B cell (primary cell): Measurements from ENCODE around the gene DKC1. TPM values are rescaled to one million over a fixed set of nuclear protein-coding genes. Genes with fewer than 3 reads are reported as not detected.
A peak's percentile ranks its signal among the peaks of the same experiment; 100 is the strongest.

ENCODE experiments used
- ATAC-seq: fragments of 200-7000 bp; cut with Tn5 transposase; one replicate; pipeline ENCODE4 v1.10.0; 2021; ENCODE audit warnings: low read depth, mild to moderate bottlenecking, moderate number of reproducible peaks, moderate library complexity
- CTCF ChIA-PET: fragments of 350-600 bp; sonication (Branson Sonifier 250); formaldehyde crosslinking; loops from one replicate; lab custom pipeline; 2021; ENCODE audit warnings: antibody characterized with exemption, inconsistent platforms; lab: Charles Lee
- POLR2A ChIA-PET: fragments of 350-600 bp; sonication (Branson Sonifier 250); formaldehyde crosslinking; loops from one replicate; lab custom pipeline; 2021; ENCODE audit warnings: antibody characterized with exemption; lab: Charles Lee
- DNase-seq: peaks from one replicate; pipeline ENCODE4 v3.0.0; 2013
- H2AFZ ChIP-seq: 2 replicates; pipeline ENCODE4 v1.6.1; 2012; ENCODE audit warnings: mild to moderate bottlenecking, low read depth, low read length; ENCODE audit not compliant: insufficient read depth, poor library complexity, severe bottlenecking
- H3K27ac ChIP-seq, 2 donors: 1 replicate in 1 of 2; 2 replicates in 1 of 2; pipeline ENCODE4 v1.5.1; 2012 to 2013; ENCODE audit warnings: low read length in 2 of 2, mild to moderate bottlenecking in 2 of 2, moderate library complexity in 1 of 2
- H3K27me3 ChIP-seq, 4 experiments: fragments of 200-600 bp in 1 of 4; sonication (generic) in 1 of 4; replicated peaks in 1 of 4; 1 replicate in 2 of 4; 2 replicates in 2 of 4; pipeline versions ENCODE4 v1.6.1 to v1.7.0; 2013 to 2016; ENCODE audit warnings: low read length in 3 of 4, mild to moderate bottlenecking in 2 of 4, mixed read lengths in 1 of 4, moderate library complexity in 1 of 4; ENCODE audit not compliant: insufficient read depth in 4 of 4, control insufficient read depth in 3 of 4; ENCODE audit errors: control extremely low read depth in 1 of 4
- H3K36me3 ChIP-seq, 2 experiments: replicated peaks in 1 of 2; 1 replicate in 1 of 2; 2 replicates in 1 of 2; pipeline versions ENCODE4 v1.6.1 to v1.7.1; 2013; ENCODE audit warnings: low read length in 1 of 2; ENCODE audit not compliant: insufficient read depth in 2 of 2, control insufficient read depth in 1 of 2; ENCODE audit errors: control extremely low read depth in 1 of 2, extremely low read depth in 1 of 2
- H3K4me1 ChIP-seq, 2 donors: fragments of 200-600 bp in 1 of 2; sonication (generic) in 1 of 2; 1 replicate in 1 of 2; 2 replicates in 1 of 2; pipeline versions ENCODE4 v1.5.1 to v1.6.1; 2013 to 2017; ENCODE audit warnings: low read length in 2 of 2; ENCODE audit not compliant: control insufficient read depth in 2 of 2, insufficient read depth in 2 of 2
- H3K4me2 ChIP-seq: replicated peaks from 2 replicates; pipeline ENCODE3; 2012; ENCODE audit warnings: mild to moderate bottlenecking, low read depth, low read length; ENCODE audit not compliant: poor library complexity, severe bottlenecking
- H3K4me3 ChIP-seq, 5 experiments: fragments of 200-600 bp in 1 of 5; sonication (generic) in 1 of 5; 1 replicate in 3 of 5; 2 replicates in 2 of 5; pipeline versions ENCODE4 v1.5.1 to v1.7.0; 2011 to 2016; ENCODE audit warnings: low read length in 4 of 5, mild to moderate bottlenecking in 4 of 5, low read depth in 2 of 5, control low read depth in 1 of 5, moderate library complexity in 1 of 5; ENCODE audit not compliant: insufficient read depth in 1 of 5; ENCODE audit errors: control extremely low read depth in 1 of 5, extremely low read depth in 1 of 5
- H3K79me2 ChIP-seq: fragments of 200-600 bp; sonication (generic); one replicate; pipeline ENCODE4 v1.6.0; 2016; ENCODE audit warnings: low read length; ENCODE audit not compliant: control insufficient read depth, insufficient read depth
- H3K9ac ChIP-seq: fragments of 200-600 bp; sonication (generic); 2 replicates; pipeline ENCODE4 v1.6.1; 2017; ENCODE audit warnings: mild to moderate bottlenecking, low read length, moderate library complexity
- H3K9me3 ChIP-seq, 3 donors: one replicate each; pipeline versions ENCODE4 v1.6.1 to v1.7.1; 2013; ENCODE audit warnings: low read length in 2 of 3; ENCODE audit not compliant: control insufficient read depth in 2 of 3, insufficient read depth in 1 of 3; ENCODE audit errors: control extremely low read depth in 1 of 3
- H4K20me1 ChIP-seq: 2 replicates; pipeline ENCODE4 v1.6.0; 2012; ENCODE audit warnings: mild to moderate bottlenecking, low read length; ENCODE audit not compliant: insufficient read depth, control insufficient read depth, poor library complexity, severe bottlenecking
- H3K27ac Mint-ChIP-seq: one replicate; pipeline ENCODE4 v1.8.0; 2021; ENCODE audit warnings: mixed read lengths
- H3K27me3 Mint-ChIP-seq: one replicate; pipeline ENCODE4 v1.8.0; 2021; ENCODE audit warnings: mixed read lengths
- H3K4me1 Mint-ChIP-seq: one replicate; pipeline ENCODE4 v1.8.0; 2021; ENCODE audit warnings: mixed read lengths
- H3K4me3 Mint-ChIP-seq: one replicate; pipeline ENCODE4 v1.8.0; 2021; ENCODE audit warnings: mixed read lengths
- H3K9me3 Mint-ChIP-seq: one replicate; pipeline ENCODE4 v1.8.0; 2022; ENCODE audit warnings: mixed read lengths; ENCODE audit not compliant: insufficient read depth
- EZH2 ChIP-seq: IDR thresholded peaks from 2 replicates; pipeline ENCODE4 v1.6.1; 2012; ENCODE audit warnings: borderline replicate concordance, low read depth, mild to moderate bottlenecking, moderate library complexity, low read length; ENCODE audit not compliant: insufficient read depth, poor library complexity, severe bottlenecking
- WGBS: methylation state at CpG from one replicate; pipeline ENCODE4 v1.1.5; 2013; ENCODE audit warnings: missing lambda C conversion rate; ENCODE audit not compliant: insufficient coverage; 5-methylcytosine and 5-hydroxymethylcytosine counted together
- intact Hi-C: fragments of 100-400 bp; cut with micrococcal nuclease; formaldehyde crosslinking; loops from one replicate; pipeline ENCODE4 v1.10.0; 2022
- polyA plus RNA-seq: library from polyadenylated mRNA; depleted of rRNA; stranded (reverse); fragments of >200 nt; gene quantifications from 2 replicates; pipeline ENCODE4 v1.2.3, GENCODE V29; 2012
- total RNA-seq, 2 donors: library from RNA; stranded (reverse); fragments of 120-200 nt in 1 of 2; gene quantifications; 1 replicate in 1 of 2; 2 replicates in 1 of 2; pipeline versions ENCODE4 v1.2.3 to v1.2.4, GENCODE V29; 2013 to 2022
- TF ChIP-seq, protein P1 (sequence below): fragments of 200-600 bp; IDR thresholded peaks from one replicate; pipeline ENCODE4 v1.8.0; 2022; ENCODE audit warnings: antibody characterized with exemption, mild to moderate bottlenecking

Gene DKC1
- total and polyA plus RNA-seq, 2 donors (not counting 1 experiment from before 2014, with no cell fraction given), result 18.8 to 73.5 TPM

DNA sequence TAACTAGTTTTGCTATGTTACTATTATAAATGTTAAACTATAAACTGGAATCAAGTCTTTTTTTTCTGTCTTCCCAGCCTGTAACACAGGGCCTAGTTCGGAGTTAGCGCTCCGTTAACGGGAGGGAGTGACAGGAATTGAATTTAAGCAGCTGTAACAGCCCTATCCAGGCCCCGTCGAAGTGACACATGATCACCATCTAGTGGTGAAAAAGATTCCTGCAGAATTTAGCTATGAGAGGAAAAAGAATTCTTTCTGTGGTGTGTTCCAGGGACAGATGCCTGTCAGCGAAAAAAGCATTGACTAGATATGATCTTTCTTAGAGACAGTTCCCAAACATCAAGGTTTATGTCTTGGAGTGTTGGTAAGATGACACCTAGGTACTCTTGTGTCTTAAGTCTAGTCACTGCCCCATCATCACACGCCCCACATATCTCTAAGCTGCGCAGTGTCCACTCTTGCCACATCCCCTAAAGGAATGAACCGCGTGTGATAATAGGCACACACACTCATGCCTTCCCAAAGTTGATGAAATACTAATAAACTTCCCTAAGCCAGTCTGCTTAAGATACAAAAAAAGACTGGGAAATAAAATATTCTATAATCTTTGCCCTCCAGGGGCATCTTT, 13.8 kb upstream of the DKC1 start:
- peaks cover 18 to 27% of the 10 kb centered on the region in 2 donors for H3K4me1 ChIP-seq
- WGBS, result 0% methylated on average over 1 of the region's 11 CpGs
- H3K27me3 ChIP-seq, result no peaks in the 10 kb centered on the region
- no peaks in the 10 kb centered on the region for H3K9me3 ChIP-seq
- ATAC-seq (peak; percentile 48), DNase-seq (peak; percentile 75)
- no peaks in the 10 kb centered on the region for H4K20me1 ChIP-seq
- H3K4me3 ChIP-seq, result no peak overlapping the region
- no peaks in the 10 kb centered on the region for H3K36me3 ChIP-seq
- peak overlapping the region; percentile 50 for H3K4me3 Mint-ChIP-seq
- POLR2A ChIA-PET, result interaction anchor here (1.0 kb wide), 1 partner anchor 14 kb away, joined by 4 read pairs; the partner anchor contains the start of gene DKC1
- H3K27ac Mint-ChIP-seq, result no peak overlapping the region
- H3K79me2 ChIP-seq, result peaks cover 8% of the 10 kb centered on the region
- H3K9ac ChIP-seq, result no peak overlapping the region
- H3K27ac ChIP-seq, result no peak overlapping the region
- intact Hi-C loops, result loop anchor here (1.0 to 2.0 kb wide), 3 partner anchors 30 to 92 kb away; partner anchors contain the start of gene MPP1
- peak overlapping the region; percentile 41 for H3K4me2 ChIP-seq
- peaks cover 18% of the 10 kb centered on the region for H3K4me1 Mint-ChIP-seq
- H2AFZ ChIP-seq, result peak overlapping the region; percentile 52
- H3K27me3 Mint-ChIP-seq, result no peaks in the 10 kb centered on the region
- no peak for TF ChIP-seq EZH2
- TF ChIP-seq, protein P1, sequence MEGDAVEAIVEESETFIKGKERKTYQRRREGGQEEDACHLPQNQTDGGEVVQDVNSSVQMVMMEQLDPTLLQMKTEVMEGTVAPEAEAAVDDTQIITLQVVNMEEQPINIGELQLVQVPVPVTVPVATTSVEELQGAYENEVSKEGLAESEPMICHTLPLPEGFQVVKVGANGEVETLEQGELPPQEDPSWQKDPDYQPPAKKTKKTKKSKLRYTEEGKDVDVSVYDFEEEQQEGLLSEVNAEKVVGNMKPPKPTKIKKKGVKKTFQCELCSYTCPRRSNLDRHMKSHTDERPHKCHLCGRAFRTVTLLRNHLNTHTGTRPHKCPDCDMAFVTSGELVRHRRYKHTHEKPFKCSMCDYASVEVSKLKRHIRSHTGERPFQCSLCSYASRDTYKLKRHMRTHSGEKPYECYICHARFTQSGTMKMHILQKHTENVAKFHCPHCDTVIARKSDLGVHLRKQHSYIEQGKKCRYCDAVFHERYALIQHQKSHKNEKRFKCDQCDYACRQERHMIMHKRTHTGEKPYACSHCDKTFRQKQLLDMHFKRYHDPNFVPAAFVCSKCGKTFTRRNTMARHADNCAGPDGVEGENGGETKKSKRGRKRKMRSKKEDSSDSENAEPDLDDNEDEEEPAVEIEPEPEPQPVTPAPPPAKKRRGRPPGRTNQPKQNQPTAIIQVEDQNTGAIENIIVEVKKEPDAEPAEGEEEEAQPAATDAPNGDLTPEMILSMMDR, result peak; percentile 69
- CTCF ChIA-PET, result interaction anchor here (0.7 to 5.3 kb wide), 12 partner anchors 8 to 158 kb away, joined by 3 to 44 read pairs (median 6); partner anchors contain the start of genes DKC1 and MPP1
- no peaks in the 10 kb centered on the region for H3K9me3 Mint-ChIP-seq

DNA sequence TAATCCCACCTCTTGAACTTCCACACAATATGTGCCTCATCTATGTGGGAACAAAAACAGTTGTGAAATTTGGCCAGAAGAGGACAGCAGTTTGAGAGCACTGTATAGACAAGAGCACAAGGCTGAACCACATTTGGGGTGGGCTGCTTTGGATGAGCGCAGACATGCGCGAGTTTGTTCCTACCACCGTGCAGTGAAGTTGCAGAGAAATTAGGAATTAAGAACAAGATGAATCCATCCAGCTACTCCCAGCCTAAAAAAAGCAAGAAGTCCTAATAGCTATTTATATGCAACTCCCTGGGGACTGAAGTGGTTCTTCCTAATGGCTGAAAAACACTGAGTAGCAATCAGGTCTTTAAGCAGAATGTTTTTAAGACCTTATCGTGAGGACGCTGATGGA, 12.8 kb upstream of the DKC1 start:
- CTCF ChIA-PET, result interaction anchor here (0.7 to 5.3 kb wide), 6 partner anchors 9 to 90 kb away, joined by 3 to 44 read pairs (median 6); partner anchors contain the start of genes DKC1 and MPP1
- Histone ChIP-seq H3K27ac (no peak overlapping the region), H3K36me3 (no peaks in the 10 kb centered on the region), H3K4me2 (peak overlapping the region; percentile 75), H3K4me1 (peaks cover 18 to 27% of the 10 kb centered on the region in 2 donors), H3K79me2 (peaks cover 8% of the 10 kb centered on the region), H2AFZ (peak overlapping the region; percentile 75), H3K9ac (peak overlapping the region; percentile 64), H3K27me3 (no peaks in the 10 kb centered on the region), H4K20me1 (no peaks in the 10 kb centered on the region), H3K4me3 (peak overlapping the region in 4 of 5 experiments; percentile 27 to 64 (median 56)), H3K9me3 (no peaks in the 10 kb centered on the region)
- Mint-ChIP-seq H3K27me3 (no peaks in the 10 kb centered on the region), H3K4me3 (peak overlapping the region; percentile 77), H3K9me3 (no peaks in the 10 kb centered on the region), H3K27ac (peak overlapping the region; percentile 16), H3K4me1 (peaks cover 18% of the 10 kb centered on the region)
- TF ChIP-seq, protein P1, result no peak
- no peak for TF ChIP-seq EZH2
- intact Hi-C loops, result loop anchor here (2.0 kb wide), 1 partner anchor 31 kb away; no protein-coding TSS in a partner anchor
- peak; percentile 25 for DNase-seq
- WGBS, result no CpG with 5 or more reads among the region's 6 CpGs
- POLR2A ChIA-PET, result interaction anchor here (1.2 to 1.3 kb wide), 2 partner anchors 13 to 32 kb away, joined by 4 to 7 read pairs; partner anchors contain the start of gene DKC1
- no peak for ATAC-seq
